Heart right ventricle (tissue), 16 donors: Measurements from ENCODE around the gene GATC. TPM values are rescaled to one million over a fixed set of nuclear protein-coding genes. Genes with fewer than 3 reads are reported as not detected.

ENCODE experiments used
- ATAC-seq, 8 donors: fragments of 200-7000 bp; cut with Tn5 transposase; one replicate each; pipeline ENCODE4 v1.9.1; 2020; ENCODE audit warnings: mild to moderate bottlenecking in 8 of 8, moderate library complexity in 8 of 8, moderate number of reproducible peaks in 1 of 8
- DNase-seq, 2 donors: peaks; one replicate each; pipeline ENCODE4 v3.0.0-alpha.2; 2020
- H3K27ac ChIP-seq, 10 donors: fragments of 200-600 bp; sonication (generic) in 2 of 10; one replicate each; pipeline versions ENCODE4 v1.5.0 to v1.8.0; 2020 to 2022; ENCODE audit warnings: mild to moderate bottlenecking in 3 of 10
- H3K27me3 ChIP-seq, 7 donors: fragments of 200-600 bp; one replicate each; pipeline ENCODE4 v1.8.0; 2021 to 2022; ENCODE audit warnings: mild to moderate bottlenecking in 2 of 7
- H3K36me3 ChIP-seq, 9 donors: fragments of 200-600 bp; sonication (generic) in 1 of 9; one replicate each; pipeline versions ENCODE4 v1.5.0 to v1.8.0; 2020 to 2022; ENCODE audit warnings: mild to moderate bottlenecking in 2 of 9
- H3K4me1 ChIP-seq, 9 donors: fragments of 200-600 bp; sonication (generic) in 1 of 9; one replicate each; pipeline versions ENCODE4 v1.5.0 to v1.8.0; 2020 to 2022; ENCODE audit warnings: mild to moderate bottlenecking in 4 of 9
- H3K4me3 ChIP-seq, 10 donors: fragments of 200-600 bp; sonication (generic) in 2 of 10; one replicate each; pipeline versions ENCODE4 v1.5.0 to v1.8.0; 2020 to 2022; ENCODE audit warnings: mild to moderate bottlenecking in 7 of 10, moderate library complexity in 2 of 10
- H3K9me3 ChIP-seq, 11 donors: fragments of 200-600 bp in 10 of 11; sonication (generic) in 2 of 11; one replicate each; pipeline versions ENCODE4 v1.5.0 to v1.8.0; 2013 to 2022; ENCODE audit warnings: mild to moderate bottlenecking in 2 of 11, control low read depth in 1 of 11, moderate library complexity in 1 of 11
- WGBS, 2 donors: extraction: QIAGEN DNeasy Blood & Tissue Kit; methylation state at CpG; one replicate each; pipeline ENCODE4 v1.1.7; 2013; ENCODE audit warnings: inconsistent platforms in 1 of 2; 5-methylcytosine and 5-hydroxymethylcytosine counted together
- intact Hi-C, 10 donors: fragments of 100-400 bp; cut with DNase I; formaldehyde crosslinking; loops; one replicate each; pipeline versions ENCODE4 v1.11.1 to v1.14.2; 2022
- polyA plus RNA-seq, 2 donors: library from polyadenylated mRNA; stranded (reverse); fragments of 200-250 nt; gene quantifications; one replicate each; pipeline ENCODE4 v1.2.3, GENCODE V29; 2013
- total RNA-seq, 10 donors: library from RNA; stranded (reverse); fragmentation: NEBNext Ultra II Directional in 3 of 10; extraction: Animal tissue kit (Norgen Biotek cat#: 25700) in 3 of 10; gene quantifications; one replicate each; pipeline versions ENCODE4 v1.2.1 to v1.2.4, GENCODE V29; 2021 to 2023
- TF ChIP-seq, protein P1 (sequence below), 9 donors: fragments of 200-600 bp; sonication (generic) in 2 of 9; IDR thresholded peaks; one replicate each; pipeline versions ENCODE4 v1.5.0 to v1.8.0; 2021 to 2022; ENCODE audit warnings: antibody characterized with exemption in 9 of 9, mild to moderate bottlenecking in 5 of 9, moderate library complexity in 1 of 9
- donor health status: Arrhythmogenic right ventricular cardiomyopathy.
- donor health status: ischemic (EF 13 %, LVEDD 7.1; RV severe dilation, severe dysfunction).
- donor health status: healthy with polysubstance abuse.
- donor health status: DM: no; HTN: yes; CAD: no.
- donor health status: DM: no; HTN: no; CAD: no.
- donor health status: ischemic (EF 25% LVEDD 6.9; RV normal size, moderate dysfunction).
- donor health status: ischemic (EF 25% LVEDD 5.7; RV mildly dilated, moderate dysfunction).
- donor health status: healthy.
- donor health status: DM: yes; HTN: yes; CAD: no.
- donor health status: Ischemic cardiomyopathy.
- donor health status: ischemic (EF 35%, LVEDD 5.7; RV mildly dilated, moderate dysfunction).
- donor health status: nonischemic (EF 11% LVEDD 7.7; RV severe dilation, severe dysfunction).
- donor health status: DM: yes; HTN: yes; CAD: no.
- donor health status: PGD.
- donor health status: ischemic (EF 29% LVEDD 5.4; RV normal size, mild dysfunction).
- donor health status: nonischemic (EF 23%, LVEDD 6.1; RV moderate dilation, normal function).

GATC gene
- total and polyA plus RNA-seq, 12 donors, result 6.0 to 17.0 (median 10.3) TPM

DNA sequence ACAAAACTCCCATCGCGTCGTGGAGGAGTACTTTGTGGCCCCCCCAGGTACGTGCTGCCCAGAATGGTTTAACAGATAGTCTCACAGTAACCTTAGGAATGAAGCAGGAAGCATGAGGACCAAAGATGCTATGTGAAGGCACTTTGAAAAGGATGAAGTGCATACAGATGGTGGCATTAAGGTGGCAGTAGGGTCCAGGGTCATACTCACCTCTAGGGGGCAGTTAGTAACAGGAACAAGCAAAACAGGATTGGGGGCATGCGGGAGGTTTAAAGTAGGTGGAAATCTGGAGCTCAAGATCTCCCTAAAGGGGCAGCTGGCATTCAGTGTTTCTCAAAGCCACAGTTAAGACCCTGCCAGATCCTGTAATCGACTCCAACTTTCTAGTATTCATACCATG is 10.9 kb downstream of the GATC start:
- DNase-seq (no peak), ATAC-seq (no peak)
- H3K27ac ChIP-seq, result no peak overlapping the region
- H3K9me3 ChIP-seq, result no peaks in the 10 kb centered on the region
- H3K4me3 ChIP-seq, result no peak overlapping the region
- H3K4me1 ChIP-seq, result no peaks in the 10 kb centered on the region
- H3K27me3 ChIP-seq, result no peaks in the 10 kb centered on the region
- intact Hi-C loops, result no loop called here
- 82 to 83% methylated on average over 6 of the region's 6 CpGs for WGBS, 2 donors
- TF ChIP-seq, protein P1, sequence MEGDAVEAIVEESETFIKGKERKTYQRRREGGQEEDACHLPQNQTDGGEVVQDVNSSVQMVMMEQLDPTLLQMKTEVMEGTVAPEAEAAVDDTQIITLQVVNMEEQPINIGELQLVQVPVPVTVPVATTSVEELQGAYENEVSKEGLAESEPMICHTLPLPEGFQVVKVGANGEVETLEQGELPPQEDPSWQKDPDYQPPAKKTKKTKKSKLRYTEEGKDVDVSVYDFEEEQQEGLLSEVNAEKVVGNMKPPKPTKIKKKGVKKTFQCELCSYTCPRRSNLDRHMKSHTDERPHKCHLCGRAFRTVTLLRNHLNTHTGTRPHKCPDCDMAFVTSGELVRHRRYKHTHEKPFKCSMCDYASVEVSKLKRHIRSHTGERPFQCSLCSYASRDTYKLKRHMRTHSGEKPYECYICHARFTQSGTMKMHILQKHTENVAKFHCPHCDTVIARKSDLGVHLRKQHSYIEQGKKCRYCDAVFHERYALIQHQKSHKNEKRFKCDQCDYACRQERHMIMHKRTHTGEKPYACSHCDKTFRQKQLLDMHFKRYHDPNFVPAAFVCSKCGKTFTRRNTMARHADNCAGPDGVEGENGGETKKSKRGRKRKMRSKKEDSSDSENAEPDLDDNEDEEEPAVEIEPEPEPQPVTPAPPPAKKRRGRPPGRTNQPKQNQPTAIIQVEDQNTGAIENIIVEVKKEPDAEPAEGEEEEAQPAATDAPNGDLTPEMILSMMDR (IDR thresholded peaks at IDR 0.05), result peak in 4 of 9 donors; percentile 9 to 24 (median 19)
- H3K36me3 ChIP-seq, result peaks cover 0 to 99% (median 53%) of the 10 kb centered on the region in 9 donors

DNA sequence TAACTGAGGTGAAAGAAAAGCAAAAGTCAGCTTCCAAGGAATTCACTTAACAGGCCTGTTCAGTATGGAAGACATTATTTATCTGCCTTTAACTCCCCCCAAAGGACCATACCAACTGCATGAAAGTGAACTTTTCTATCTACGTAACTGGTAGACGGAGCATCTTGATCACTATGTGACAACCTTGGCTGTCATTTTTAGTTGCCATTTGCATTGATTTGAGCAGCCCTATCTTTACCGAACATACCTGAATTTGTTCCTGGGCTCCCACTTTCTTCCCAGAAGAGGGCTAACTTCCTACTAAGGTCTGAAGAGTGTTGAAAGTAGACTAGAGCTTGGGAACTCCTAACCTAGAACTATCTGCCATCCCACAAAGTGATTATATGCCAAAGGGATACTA is 13.9 kb downstream of the GATC start:
- TF ChIP-seq, protein P1 (IDR thresholded peaks at IDR 0.05), result no peak
- DNase-seq, result no peak
- Histone ChIP-seq H3K27ac (no peak overlapping the region), H3K36me3 (peaks cover 0 to 100% (median 70%) of the 10 kb centered on the region in 9 donors), H3K4me3 (no peak overlapping the region), H3K27me3 (no peaks in the 10 kb centered on the region), H3K4me1 (peaks cover 0 to 1% (median 0%) of the 10 kb centered on the region in 9 donors), H3K9me3 (no peaks in the 10 kb centered on the region)
- ATAC-seq, result no peak
- intact Hi-C loops, result no loop called here
- 86 to 92% methylated on average over 3 of the region's 3 CpGs for WGBS, 2 donors

DNA sequence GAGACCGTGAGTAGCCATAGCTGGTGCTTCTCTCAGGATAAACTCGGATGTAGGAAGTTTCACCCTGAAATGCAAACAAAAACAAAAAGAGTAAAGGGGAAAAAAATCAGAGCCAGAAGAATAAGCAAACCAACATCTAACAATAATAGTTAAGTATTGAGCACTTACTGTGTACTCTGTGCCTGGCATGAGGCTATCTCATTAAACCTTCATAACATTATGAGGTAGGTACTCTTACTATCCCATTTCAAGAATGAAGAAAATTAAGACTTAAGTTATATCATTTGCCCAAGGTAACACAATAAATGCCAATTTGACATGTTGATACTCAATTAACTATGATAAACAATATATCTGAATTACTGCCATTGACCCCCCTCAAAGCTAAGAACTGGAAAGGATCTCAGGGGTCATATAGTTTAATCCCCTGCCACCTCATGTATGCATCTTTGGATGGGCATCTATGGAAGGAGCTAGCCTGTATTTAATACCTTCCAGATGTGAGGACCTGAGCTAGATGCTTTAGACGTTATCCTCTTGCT is 15.9 kb downstream of the GATC start:
- Histone ChIP-seq H3K9me3 (no peaks in the 10 kb centered on the region), H3K4me3 (no peak overlapping the region), H3K27me3 (no peaks in the 10 kb centered on the region), H3K27ac (no peak overlapping the region), H3K4me1 (peaks cover 0 to 21% (median 14%) of the 10 kb centered on the region in 9 donors), H3K36me3 (peaks cover 0 to 100% (median 72%) of the 10 kb centered on the region in 9 donors)
- ATAC-seq (no peak), DNase-seq (no peak)
- TF ChIP-seq, protein P1 (IDR thresholded peaks at IDR 0.05), result no peak
- 82 to 84% methylated on average over 3 of the region's 3 CpGs for WGBS, 2 donors
- intact Hi-C loops, result no loop called here

GRCh38 chr12:120463712-120464111 is 17.5 kb downstream of the GATC start:
- H3K4me3 ChIP-seq, result no peak overlapping the region
- no peak for DNase-seq
- WGBS, 2 donors, result 86 to 92% methylated on average over 5 of the region's 5 CpGs
- no peak for ATAC-seq
- H3K36me3 ChIP-seq, result peaks cover 0 to 91% (median 61%) of the 10 kb centered on the region in 9 donors
- no peak overlapping the region for H3K27ac ChIP-seq
- no peaks in the 10 kb centered on the region for H3K9me3 ChIP-seq
- no peaks in the 10 kb centered on the region for H3K27me3 ChIP-seq
- peaks cover 0 to 37% (median 28%) of the 10 kb centered on the region in 9 donors for H3K4me1 ChIP-seq
- TF ChIP-seq, protein P1 (IDR thresholded peaks at IDR 0.05), result no peak
- intact Hi-C loops, result no loop called here
